Mesenchymal stem cell (in vitro differentiated cells and primary cell): ENCODE results near the gene SLC4A1AP.
A peak's percentile ranks its signal among the peaks of the same experiment; 100 is the strongest.

Experiments used
- DNase-seq: peaks from one replicate; pipeline ENCODE4 v3.0.0-alpha.2; 2013
- H2AFZ ChIP-seq: one replicate; pipeline ENCODE4 v1.6.1; 2013; ENCODE audit warnings: low read depth, mild to moderate bottlenecking, control low read depth, inconsistent platforms, low read length, moderate library complexity
- H2AK5ac ChIP-seq: 2 replicates; pipeline ENCODE4 v1.6.1; 2013; ENCODE audit warnings: low read length, moderate library complexity, mild to moderate bottlenecking, inconsistent platforms; ENCODE audit not compliant: severe bottlenecking
- H2BK120ac ChIP-seq: one replicate; pipeline ENCODE4 v1.6.1; 2013; ENCODE audit warnings: low read depth, mild to moderate bottlenecking, inconsistent platforms, low read length, moderate library complexity
- H2BK12ac ChIP-seq, 2 experiments: one replicate each; pipeline ENCODE4 v1.6.1; 2013; ENCODE audit warnings: inconsistent platforms in 2 of 2, low read length in 2 of 2, mild to moderate bottlenecking in 2 of 2, moderate library complexity in 2 of 2, control low read depth in 1 of 2
- H2BK15ac ChIP-seq: one replicate; pipeline ENCODE4 v1.6.1; 2013; ENCODE audit warnings: mild to moderate bottlenecking, low read depth, inconsistent platforms; ENCODE audit not compliant: poor library complexity, severe bottlenecking
- H2BK5ac ChIP-seq: 2 replicates; pipeline ENCODE4 v1.6.1; 2013; ENCODE audit warnings: low read depth, mild to moderate bottlenecking, low read length, control low read depth, inconsistent platforms; ENCODE audit not compliant: poor library complexity, severe bottlenecking
- H3K14ac ChIP-seq, 2 experiments: one replicate each; pipeline ENCODE4 v1.6.1; 2013; ENCODE audit warnings: inconsistent platforms in 2 of 2, low read length in 2 of 2, control low read depth in 1 of 2, mild to moderate bottlenecking in 1 of 2, moderate library complexity in 1 of 2
- H3K18ac ChIP-seq, 2 experiments: one replicate each; pipeline ENCODE4 v1.6.1; 2013; ENCODE audit warnings: inconsistent platforms in 2 of 2, low read length in 2 of 2, control low read depth in 1 of 2, low read depth in 1 of 2, mild to moderate bottlenecking in 1 of 2
- H3K23ac ChIP-seq, 2 experiments: one replicate each; pipeline ENCODE4 v1.6.1; 2013; ENCODE audit warnings: inconsistent platforms in 2 of 2, low read length in 2 of 2, mild to moderate bottlenecking in 2 of 2, moderate library complexity in 2 of 2, control low read depth in 1 of 2
- H3K27ac ChIP-seq: 2 replicates; pipeline ENCODE4 v1.5.1; 2013; ENCODE audit warnings: mild to moderate bottlenecking, moderate library complexity, low read length, control low read depth, inconsistent platforms; ENCODE audit not compliant: poor library complexity, severe bottlenecking
- H3K27me3 ChIP-seq, 2 experiments: 2 replicates each; pipeline versions ENCODE4 v1.6.1 to v1.7.0; 2013; ENCODE audit warnings: low read length in 2 of 2, mild to moderate bottlenecking in 2 of 2, moderate library complexity in 2 of 2, control low read depth in 1 of 2, inconsistent platforms in 1 of 2; ENCODE audit not compliant: control insufficient read depth in 1 of 2, insufficient read depth in 1 of 2
- H3K36me3 ChIP-seq, 2 experiments: 2 replicates each; pipeline versions ENCODE4 v1.6.1 to v1.7.0; 2013; ENCODE audit warnings: low read length in 2 of 2, control low read depth in 1 of 2, inconsistent platforms in 1 of 2, low read depth in 1 of 2, mild to moderate bottlenecking in 1 of 2; ENCODE audit not compliant: insufficient read depth in 2 of 2, control insufficient read depth in 1 of 2
- H3K4ac ChIP-seq, 2 experiments: one replicate each; pipeline ENCODE4 v1.6.1; 2013; ENCODE audit warnings: inconsistent platforms in 2 of 2, low read length in 2 of 2, mild to moderate bottlenecking in 2 of 2, moderate library complexity in 2 of 2, control low read depth in 1 of 2, low read depth in 1 of 2
- H3K4me1 ChIP-seq: 2 replicates; pipeline ENCODE4 v1.6.1; 2013; ENCODE audit warnings: low read depth, low read length, control low read depth; ENCODE audit not compliant: control insufficient read depth, insufficient read depth
- H3K4me2 ChIP-seq: 2 replicates; pipeline ENCODE4 v1.6.1; 2013; ENCODE audit warnings: low read length, mild to moderate bottlenecking, inconsistent platforms; ENCODE audit not compliant: poor library complexity, severe bottlenecking
- H3K4me3 ChIP-seq, 2 experiments: 2 replicates each; pipeline versions ENCODE4 v1.5.1 to v1.7.0; 2013; ENCODE audit warnings: low read length in 2 of 2, mild to moderate bottlenecking in 2 of 2, control low read depth in 1 of 2, low read depth in 1 of 2; ENCODE audit not compliant: insufficient read depth in 1 of 2
- H3K79me1 ChIP-seq: replicated peaks from 2 replicates; pipeline ENCODE4 v1.6.1; 2013; ENCODE audit warnings: mild to moderate bottlenecking, control low read depth, low read length, inconsistent platforms; ENCODE audit not compliant: poor library complexity, severe bottlenecking
- H3K9ac ChIP-seq: 2 replicates; pipeline ENCODE4 v1.7.0; 2013; ENCODE audit warnings: mild to moderate bottlenecking, low read length, moderate library complexity
- H3K9me3 ChIP-seq: 2 replicates; pipeline ENCODE4 v1.7.0; 2013; ENCODE audit warnings: mild to moderate bottlenecking, low read length; ENCODE audit not compliant: control insufficient read depth
- H4K8ac ChIP-seq: one replicate; pipeline ENCODE4 v1.6.1; 2013; ENCODE audit warnings: inconsistent platforms, mild to moderate bottlenecking, low read length, moderate library complexity
- H4K91ac ChIP-seq: one replicate; pipeline ENCODE4 v1.6.1; 2013; ENCODE audit warnings: mild to moderate bottlenecking, low read length, inconsistent platforms
- WGBS: methylation state at CpG from one replicate; pipeline ENCODE4 v1.1.7; 2013; ENCODE audit warnings: mixed read lengths; 5-methylcytosine and 5-hydroxymethylcytosine counted together

SLC4A1AP gene

DNA sequence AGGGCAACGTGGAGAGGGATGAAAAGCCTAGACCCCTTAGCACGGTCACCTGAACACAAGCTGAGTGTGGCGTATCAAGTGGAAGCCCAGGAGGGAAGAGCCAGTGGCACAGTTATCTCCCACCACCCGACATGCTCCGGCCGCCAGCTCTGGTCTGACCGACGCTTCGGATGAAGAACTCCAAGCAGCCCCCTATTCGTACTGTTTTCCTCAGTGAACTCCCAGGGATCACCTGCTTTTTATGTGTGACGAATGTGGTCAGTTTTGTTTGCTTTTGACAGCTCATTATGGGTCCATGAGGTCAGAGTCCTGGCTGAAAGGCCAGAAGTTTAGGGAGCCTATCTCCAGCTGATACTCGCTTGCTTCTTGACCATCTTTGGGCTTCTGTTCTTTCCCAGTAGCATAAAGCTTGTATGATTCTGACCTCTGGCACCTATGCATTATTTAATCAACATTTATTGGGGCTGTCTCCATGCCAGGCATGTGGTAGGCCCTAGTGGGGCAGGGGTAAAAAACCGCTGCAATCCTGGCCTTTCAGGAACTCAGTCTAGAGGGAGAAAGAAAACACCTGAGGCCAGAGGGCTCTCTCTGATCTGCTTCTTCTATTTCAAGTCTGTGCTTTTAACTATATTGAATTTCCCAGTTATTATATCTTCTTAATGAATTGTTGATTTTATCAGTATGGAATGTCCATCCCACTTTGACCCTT is 74.8 kb downstream of the SLC4A1AP start:
- Histone ChIP-seq H3K4me3 (no peak overlapping the region), H3K9me3 (no peaks in the 10 kb centered on the region), H3K23ac (no peak overlapping the region), H3K79me1 (no peaks in the 10 kb centered on the region), H2BK5ac (no peak overlapping the region), H3K18ac (peak overlapping the region in 1 of 2 experiments; percentile 54), H2BK120ac (no peak overlapping the region), H3K4me1 (peaks cover 6% of the 10 kb centered on the region), H2AFZ (peak overlapping the region; percentile 29), H3K4me2 (no peak overlapping the region), H3K27ac (no peak overlapping the region), H2BK15ac (no peak overlapping the region), H4K91ac (no peak overlapping the region), H3K14ac (no peak overlapping the region), H3K9ac (peak overlapping the region; percentile 35), H3K27me3 (no peaks in the 10 kb centered on the region), H2BK12ac (peak overlapping the region in 1 of 2 experiments; percentile 64), H3K36me3 (no peaks in the 10 kb centered on the region), H2AK5ac (no peak overlapping the region), H3K4ac (no peak overlapping the region), H4K8ac (no peak overlapping the region)
- DNase-seq: no peak
- WGBS: 95% methylated on average over 13 of the region's 13 CpGs

DNA sequence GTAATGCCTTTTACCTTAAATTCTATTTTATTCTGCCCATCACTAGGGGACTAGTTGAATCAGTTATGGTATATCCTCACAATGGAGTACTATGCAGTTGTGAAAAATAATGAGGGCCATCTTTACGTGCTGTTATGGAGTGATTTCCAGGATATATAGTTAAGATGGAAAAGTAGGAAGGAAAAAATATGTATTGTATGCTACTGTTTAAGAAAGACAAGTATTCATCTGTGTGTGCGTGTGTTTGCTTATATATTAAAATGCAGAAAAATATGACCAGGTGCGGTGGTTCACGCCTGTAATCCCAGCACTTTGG is 75.3 kb downstream of the SLC4A1AP start:
- Histone ChIP-seq H2BK5ac (no peak overlapping the region), H4K91ac (no peak overlapping the region), H3K4ac (no peak overlapping the region), H2BK12ac (no peak overlapping the region), H3K23ac (no peak overlapping the region), H3K27me3 (no peaks in the 10 kb centered on the region), H2AFZ (no peak overlapping the region), H2AK5ac (no peak overlapping the region), H3K9ac (no peak overlapping the region), H3K18ac (no peak overlapping the region), H4K8ac (no peak overlapping the region), H2BK15ac (no peak overlapping the region), H3K79me1 (no peaks in the 10 kb centered on the region), H2BK120ac (no peak overlapping the region), H3K14ac (no peak overlapping the region), H3K36me3 (no peaks in the 10 kb centered on the region), H3K4me2 (no peak overlapping the region), H3K9me3 (no peaks in the 10 kb centered on the region), H3K4me1 (peaks cover 6% of the 10 kb centered on the region), H3K4me3 (no peak overlapping the region), H3K27ac (no peak overlapping the region)
- 97% methylated on average over 4 of the region's 4 CpGs for WGBS
- no peak for DNase-seq

DNA sequence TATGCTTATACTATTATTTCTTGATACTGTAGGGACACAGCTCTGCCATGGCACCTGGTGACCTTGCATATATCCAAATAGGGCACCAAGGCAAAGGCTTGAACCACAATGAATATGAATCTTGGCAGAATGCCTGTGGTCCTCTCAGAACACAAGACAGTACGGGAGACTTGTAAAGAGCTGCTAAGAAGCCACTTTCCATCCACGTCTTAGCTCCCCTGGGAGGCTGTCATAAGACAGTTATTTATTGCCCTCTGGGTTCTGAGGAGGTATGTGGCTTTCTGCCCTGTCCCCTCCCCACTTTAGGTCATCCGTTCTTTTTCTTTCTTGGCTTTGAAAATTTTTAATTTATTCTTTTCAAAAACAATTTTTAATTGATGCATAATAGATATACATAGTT is 78.0 kb downstream of the SLC4A1AP start:
- no peak overlapping the region for H3K4me2 ChIP-seq
- no peak overlapping the region for H3K14ac ChIP-seq
- no peaks in the 10 kb centered on the region for H3K9me3 ChIP-seq
- H3K79me1 ChIP-seq: no peaks in the 10 kb centered on the region
- no peak overlapping the region for H2AFZ ChIP-seq
- no peak overlapping the region for H2BK12ac ChIP-seq
- no peak overlapping the region for H3K9ac ChIP-seq
- no peak overlapping the region for H2BK120ac ChIP-seq
- peaks cover 1% of the 10 kb centered on the region for H3K4me1 ChIP-seq
- H4K91ac ChIP-seq: no peak overlapping the region
- H3K27me3 ChIP-seq: no peaks in the 10 kb centered on the region
- no peak overlapping the region for H2BK5ac ChIP-seq
- 45% methylated on average over 2 of the region's 3 CpGs for WGBS
- no peak overlapping the region for H3K4me3 ChIP-seq
- H2AK5ac ChIP-seq: no peak overlapping the region
- H3K23ac ChIP-seq: no peak overlapping the region
- H3K27ac ChIP-seq: no peak overlapping the region
- no peak overlapping the region for H3K18ac ChIP-seq
- no peak overlapping the region for H4K8ac ChIP-seq
- no peak overlapping the region for H2BK15ac ChIP-seq
- no peaks in the 10 kb centered on the region for H3K36me3 ChIP-seq
- H3K4ac ChIP-seq: no peak overlapping the region
- DNase-seq: no peak

DNA sequence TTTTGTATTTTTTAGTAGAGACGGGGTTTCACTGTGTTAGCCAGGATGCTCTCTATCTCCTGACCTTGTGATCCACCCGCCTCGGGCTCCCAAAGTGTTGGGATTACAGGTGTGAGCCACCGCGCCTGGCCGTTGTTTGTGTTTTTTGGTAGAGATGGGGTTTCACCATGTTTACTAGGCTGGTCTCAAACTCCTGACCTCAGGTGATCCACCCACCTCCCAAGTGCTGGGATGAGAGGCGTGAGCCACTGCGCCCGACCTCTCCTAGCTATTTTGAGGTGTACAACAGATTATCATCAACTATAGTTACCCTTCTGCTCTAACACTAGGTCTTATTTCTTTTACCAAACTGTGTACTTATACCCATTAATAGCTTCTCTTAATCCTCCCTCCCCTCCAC is 78.9 kb downstream of the SLC4A1AP start:
- Histone ChIP-seq H3K14ac (no peak overlapping the region), H3K4me2 (no peak overlapping the region), H3K4me1 (peaks cover 1% of the 10 kb centered on the region), H3K27ac (no peak overlapping the region), H3K27me3 (no peaks in the 10 kb centered on the region), H3K4ac (no peak overlapping the region), H3K9me3 (no peaks in the 10 kb centered on the region), H3K36me3 (no peaks in the 10 kb centered on the region), H3K79me1 (no peaks in the 10 kb centered on the region), H3K4me3 (no peak overlapping the region), H2AK5ac (no peak overlapping the region), H3K9ac (no peak overlapping the region), H2BK120ac (no peak overlapping the region), H3K23ac (no peak overlapping the region), H4K8ac (no peak overlapping the region), H3K18ac (no peak overlapping the region), H2BK5ac (no peak overlapping the region), H2AFZ (no peak overlapping the region), H4K91ac (no peak overlapping the region), H2BK15ac (no peak overlapping the region), H2BK12ac (no peak overlapping the region)
- DNase-seq: no peak
- WGBS: 95% methylated on average over 8 of the region's 9 CpGs
